NCI-H82 (cell line): Measurements from ENCODE around the gene OLFML1.

Experiments used
- DNase-seq: peaks from one replicate; lab custom pipeline; 2025; lab: John Stamatoyannopoulos, UW

Gene OLFML1

GRCh38 chr11:7480113-7480512 lies 5.2 kb upstream of the OLFML1 start:
- no peak for DNase-seq

- DNase-seq: no peak
Observed at GRCh38 chr11:7484131-7484530, 1.2 kb upstream of the OLFML1 start.

GRCh38 chr11:7484645-7485044 lies 661 bp upstream of the OLFML1 start:
- no peak for DNase-seq

GRCh38 chr11:7486098-7486780 lies 933 bp downstream of the OLFML1 start:
- DNase-seq: no peak

GRCh38 chr11:7486781-7487140 lies 1.5 kb downstream of the OLFML1 start:
- no peak for DNase-seq

- no peak for DNase-seq
Observed at GRCh38 chr11:7487360-7487759, 2.1 kb downstream of the OLFML1 start.

GRCh38 chr11:7488681-7489080 lies 3.4 kb downstream of the OLFML1 start:
- no peak for DNase-seq

- DNase-seq: no peak
Observed at GRCh38 chr11:7489376-7489775, 4.1 kb downstream of the OLFML1 start.

- no peak for DNase-seq
Observed at GRCh38 chr11:7490054-7490453, 4.7 kb downstream of the OLFML1 start.

- no peak for DNase-seq
Observed at GRCh38 chr11:7490535-7490934, 5.2 kb downstream of the OLFML1 start.

- DNase-seq: no peak
Observed at GRCh38 chr11:7492253-7492652, 6.9 kb downstream of the OLFML1 start.

- DNase-seq: no peak
Observed at GRCh38 chr11:7493670-7494069, 8.4 kb downstream of the OLFML1 start.

- no peak for DNase-seq
Observed at GRCh38 chr11:7494086-7494745, 8.9 kb downstream of the OLFML1 start.

GRCh38 chr11:7495882-7496551 lies 10.7 kb downstream of the OLFML1 start:
- no peak for DNase-seq

- DNase-seq: no peak
Observed at GRCh38 chr11:7498193-7498592, 12.9 kb downstream of the OLFML1 start.

GRCh38 chr11:7499081-7499480 lies 13.8 kb downstream of the OLFML1 start:
- no peak for DNase-seq

- no peak for DNase-seq
Observed at GRCh38 chr11:7500251-7500650, 14.9 kb downstream of the OLFML1 start.

GRCh38 chr11:7501251-7501650 lies 15.9 kb downstream of the OLFML1 start:
- DNase-seq: no peak

- DNase-seq: no peak
Observed at GRCh38 chr11:7501894-7502293, 16.6 kb downstream of the OLFML1 start.

GRCh38 chr11:7506243-7506642 lies 20.9 kb downstream of the OLFML1 start:
- DNase-seq: no peak

GRCh38 chr11:7508087-7508486 lies 22.8 kb downstream of the OLFML1 start:
- DNase-seq: no peak

GRCh38 chr11:7509966-7510365 lies 24.7 kb downstream of the OLFML1 start:
- DNase-seq: no peak

- no peak for DNase-seq
Observed at GRCh38 chr11:7511401-7511800, 26.1 kb downstream of the OLFML1 start.
